ENCODE data around the gene THEM4.

The THEM4 gene

GRCh38 chr1:151838222-151839081, 70.9 kb downstream of the THEM4 start:
- DNase-seq (ENCODE audit: low spot score) = peak; percentile 84
- TF ChIP-seq, protein P1, sequence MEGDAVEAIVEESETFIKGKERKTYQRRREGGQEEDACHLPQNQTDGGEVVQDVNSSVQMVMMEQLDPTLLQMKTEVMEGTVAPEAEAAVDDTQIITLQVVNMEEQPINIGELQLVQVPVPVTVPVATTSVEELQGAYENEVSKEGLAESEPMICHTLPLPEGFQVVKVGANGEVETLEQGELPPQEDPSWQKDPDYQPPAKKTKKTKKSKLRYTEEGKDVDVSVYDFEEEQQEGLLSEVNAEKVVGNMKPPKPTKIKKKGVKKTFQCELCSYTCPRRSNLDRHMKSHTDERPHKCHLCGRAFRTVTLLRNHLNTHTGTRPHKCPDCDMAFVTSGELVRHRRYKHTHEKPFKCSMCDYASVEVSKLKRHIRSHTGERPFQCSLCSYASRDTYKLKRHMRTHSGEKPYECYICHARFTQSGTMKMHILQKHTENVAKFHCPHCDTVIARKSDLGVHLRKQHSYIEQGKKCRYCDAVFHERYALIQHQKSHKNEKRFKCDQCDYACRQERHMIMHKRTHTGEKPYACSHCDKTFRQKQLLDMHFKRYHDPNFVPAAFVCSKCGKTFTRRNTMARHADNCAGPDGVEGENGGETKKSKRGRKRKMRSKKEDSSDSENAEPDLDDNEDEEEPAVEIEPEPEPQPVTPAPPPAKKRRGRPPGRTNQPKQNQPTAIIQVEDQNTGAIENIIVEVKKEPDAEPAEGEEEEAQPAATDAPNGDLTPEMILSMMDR (IDR thresholded peaks at IDR 0.05; ENCODE audit: extremely low read depth, missing control alignments) = no peak

DNA sequence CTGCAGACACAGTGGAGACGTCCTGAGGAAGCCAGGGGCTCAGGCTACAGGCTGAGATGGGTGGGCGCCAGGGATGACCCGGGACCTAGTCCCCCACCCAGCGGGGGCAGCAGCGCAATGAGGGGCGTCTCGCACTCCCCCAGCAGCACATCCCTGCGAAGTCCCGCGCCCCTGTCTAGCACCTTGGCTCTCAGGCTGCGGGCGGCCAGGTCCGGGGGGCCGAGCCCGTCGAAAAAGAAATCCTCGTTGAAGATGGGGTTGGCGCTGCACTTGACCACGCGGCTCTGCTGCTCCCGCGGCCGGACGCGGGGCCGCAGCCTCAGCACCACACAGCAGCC, 71.5 kb downstream of the THEM4 start:
- TF ChIP-seq, protein P1 (IDR thresholded peaks at IDR 0.05; ENCODE audit: extremely low read depth, missing control alignments) = no peak
- no peak for DNase-seq (ENCODE audit: low spot score)

GRCh38 chr1:151837197-151837596, 72.1 kb downstream of the THEM4 start:
- DNase-seq (ENCODE audit: low spot score) = no peak
- TF ChIP-seq, protein P1 (IDR thresholded peaks at IDR 0.05; ENCODE audit: extremely low read depth, missing control alignments) = no peak

- TF ChIP-seq, protein P1 (IDR thresholded peaks at IDR 0.05; ENCODE audit: extremely low read depth, missing control alignments) = no peak
- no peak for DNase-seq (ENCODE audit: low spot score)
Observed at GRCh38 chr1:151835596-151835995, 73.7 kb downstream of the THEM4 start.

DNA sequence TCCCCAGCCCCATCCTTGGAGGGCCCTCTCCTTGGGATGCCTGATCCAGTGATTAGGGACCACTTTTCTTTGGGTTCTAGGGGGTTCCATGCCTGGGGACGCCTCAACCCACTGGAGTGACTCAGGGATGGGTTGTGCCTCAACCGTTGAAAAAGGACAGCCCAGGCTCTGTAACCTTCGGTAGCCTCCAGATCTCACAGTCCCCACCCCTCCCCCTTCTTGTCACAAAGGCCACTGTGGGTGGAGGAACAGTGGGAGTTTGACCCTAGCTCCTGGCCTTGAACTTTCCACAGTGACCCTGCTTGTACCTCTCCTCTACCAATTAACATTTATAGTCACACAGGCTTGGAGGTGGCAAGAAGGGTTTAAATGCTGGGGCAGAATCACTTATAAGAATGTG, 75.1 kb downstream of the THEM4 start:
- TF ChIP-seq, protein P1 (IDR thresholded peaks at IDR 0.05; ENCODE audit: extremely low read depth, missing control alignments) = no peak
- DNase-seq (ENCODE audit: low spot score) = no peak

DNA sequence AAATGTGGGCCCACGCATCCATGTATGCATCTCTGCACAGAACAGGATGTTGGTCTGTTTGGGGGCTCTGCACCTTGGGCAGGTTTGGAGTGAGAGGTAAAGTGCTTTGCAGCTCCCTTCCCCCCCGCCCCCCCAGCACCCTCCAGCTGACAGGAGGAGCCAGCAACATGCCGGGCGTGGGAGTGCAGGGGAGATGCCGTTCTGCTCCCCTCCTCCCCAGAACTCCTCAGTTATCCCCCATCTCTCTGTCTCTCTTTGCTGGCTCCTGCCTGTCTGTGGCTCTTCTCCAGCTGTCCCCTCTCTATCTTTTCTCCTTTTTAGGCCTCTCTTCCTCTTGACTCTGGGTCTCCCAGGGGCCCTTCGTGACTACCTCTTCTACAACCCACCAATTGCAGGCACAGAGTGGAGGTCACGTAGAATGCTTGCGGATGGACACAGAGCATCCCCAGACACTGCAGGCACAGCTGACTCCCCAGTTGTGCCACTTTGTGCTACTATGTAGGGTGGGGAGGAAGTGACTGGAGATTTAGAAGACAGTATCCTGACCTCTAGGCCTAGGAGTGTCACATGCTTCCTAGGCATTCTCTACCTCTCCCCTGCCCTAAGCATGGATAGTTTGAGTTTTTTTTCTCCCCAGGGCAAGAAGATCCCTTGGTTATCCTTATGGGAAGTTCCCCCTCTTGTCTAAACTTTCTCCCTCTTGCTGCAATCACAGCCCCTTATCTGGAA, 76.0 kb downstream of the THEM4 start:
- no peak for DNase-seq (ENCODE audit: low spot score)

More for the DNA sequence above, 76.0 kb downstream of the THEM4 start:
- TF ChIP-seq, protein P1 (IDR thresholded peaks at IDR 0.05; ENCODE audit: extremely low read depth, missing control alignments) = no peak
